ENCODE measurements around the gene CYP1A1. TPM values are rescaled to one million over a fixed set of nuclear protein-coding genes. Genes with fewer than 3 reads are reported as not detected.

The CYP1A1 gene
- total RNA-seq, 1 experiment from 2014 or later = not detected

DNA sequence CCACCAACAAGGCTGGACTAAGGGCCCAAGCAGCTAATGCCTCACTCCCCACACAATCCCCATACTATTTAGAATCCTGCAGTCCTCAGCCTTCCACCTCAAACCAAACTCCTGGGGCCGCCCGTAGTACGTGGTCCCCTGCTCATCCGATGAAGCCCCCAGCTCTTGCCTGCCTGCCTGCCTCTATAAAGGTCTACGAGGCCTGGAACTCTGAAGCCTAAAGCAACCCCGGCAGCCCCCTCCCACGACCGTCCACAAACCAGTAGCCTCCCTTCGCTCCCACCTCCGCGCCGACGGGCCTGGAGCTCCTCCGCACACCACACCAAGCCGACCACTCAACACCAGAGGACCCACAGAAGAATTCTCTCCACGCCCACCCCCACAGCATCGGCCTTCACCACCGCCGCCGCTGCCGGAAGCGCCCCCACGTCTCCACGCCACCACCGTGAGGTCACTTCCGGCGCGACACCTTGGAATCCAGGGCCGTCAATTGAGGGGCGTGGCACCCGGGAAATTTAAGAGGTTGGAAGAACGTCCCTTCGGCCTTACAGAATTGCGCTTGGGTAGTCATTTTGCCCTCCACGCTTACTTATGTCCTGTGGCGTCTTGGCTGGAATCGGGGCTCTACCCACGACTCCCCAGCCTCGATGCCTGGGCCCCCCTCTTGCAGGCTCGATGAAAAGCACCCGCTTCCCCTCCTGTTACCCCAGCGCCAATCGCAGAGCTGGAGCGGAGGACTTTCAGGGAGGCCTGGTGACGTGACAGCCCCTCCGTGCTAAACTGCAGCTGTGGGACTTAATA, 29.5 kb downstream of the CYP1A1 start, which contains the start of gene EDC3:
TSS of gene EDC3 (minus strand) at position 428 of the 801 bp plus-strand sequence. CDS start 20,900 bp downstream, outside the sequence.
- peak; percentile 80 for DNase-seq (ENCODE audit: low read depth)

DNA sequence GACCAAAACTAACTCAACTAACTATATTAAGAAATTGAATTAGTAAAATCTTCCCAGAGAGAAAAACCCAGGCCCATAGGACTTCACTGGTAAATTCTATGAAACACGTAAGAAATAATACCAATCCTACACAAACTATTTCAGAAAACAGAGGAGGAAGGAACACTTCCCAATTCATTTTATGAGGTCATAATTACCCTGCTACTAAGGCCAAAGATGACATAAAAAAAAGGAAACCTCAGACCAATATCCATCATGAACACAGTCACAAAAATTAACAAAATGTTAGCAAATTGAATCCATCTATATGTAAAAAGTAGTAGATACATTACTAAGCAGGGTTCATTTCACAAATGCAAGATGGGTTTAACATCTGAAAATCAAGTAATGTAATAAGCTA, 33.0 kb downstream of the CYP1A1 start:
- DNase-seq (ENCODE audit: low read depth) = no peak

GRCh38 chr15:74683758-74684157, 41.6 kb downstream of the CYP1A1 start:
- DNase-seq (ENCODE audit: low read depth) = no peak

DNA sequence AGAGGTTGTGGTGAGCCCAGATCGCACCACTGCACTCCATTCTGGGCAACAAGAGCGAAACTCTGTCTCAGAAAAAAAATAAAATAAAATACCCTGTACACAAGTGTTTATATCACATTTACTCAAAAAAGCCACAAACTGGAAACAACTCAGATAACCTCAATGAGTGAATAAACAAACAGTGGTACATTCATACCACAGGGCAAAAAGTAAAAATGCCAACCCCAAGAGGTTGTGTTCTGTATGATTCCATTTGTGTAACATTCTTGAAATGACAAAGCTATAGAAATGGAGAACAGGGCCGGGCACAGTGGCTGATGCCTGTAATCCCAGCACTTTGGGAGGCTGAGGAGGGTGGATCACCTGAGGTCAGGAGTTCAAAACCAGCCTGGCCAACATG, 42.4 kb downstream of the CYP1A1 start:
- DNase-seq (ENCODE audit: low read depth) = no peak

DNA sequence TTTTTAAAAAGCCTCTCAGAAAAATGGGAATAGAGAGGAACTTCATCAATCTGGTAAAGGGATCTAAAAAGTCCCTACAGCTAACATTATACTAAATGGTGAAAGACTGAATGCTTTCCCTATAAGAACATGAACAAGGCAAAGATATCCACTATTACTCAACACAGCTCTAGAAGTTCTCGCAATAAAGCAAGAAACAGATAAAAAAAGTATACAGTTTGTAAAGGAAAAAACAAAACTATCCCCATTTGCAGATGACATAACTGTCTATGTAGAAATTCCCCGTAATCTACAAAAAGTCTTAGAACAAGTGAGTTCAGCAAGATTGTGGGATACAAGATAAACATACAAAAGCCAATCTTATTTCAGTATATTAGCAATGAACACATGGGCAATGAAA, 44.9 kb downstream of the CYP1A1 start:
- no peak for DNase-seq (ENCODE audit: low read depth)

GRCh38 chr15:74676801-74677200, 48.5 kb downstream of the CYP1A1 start:
- no peak for DNase-seq (ENCODE audit: low read depth)

GRCh38 chr15:74674161-74674560, 51.2 kb downstream of the CYP1A1 start:
- no peak for DNase-seq (ENCODE audit: low read depth)

DNA sequence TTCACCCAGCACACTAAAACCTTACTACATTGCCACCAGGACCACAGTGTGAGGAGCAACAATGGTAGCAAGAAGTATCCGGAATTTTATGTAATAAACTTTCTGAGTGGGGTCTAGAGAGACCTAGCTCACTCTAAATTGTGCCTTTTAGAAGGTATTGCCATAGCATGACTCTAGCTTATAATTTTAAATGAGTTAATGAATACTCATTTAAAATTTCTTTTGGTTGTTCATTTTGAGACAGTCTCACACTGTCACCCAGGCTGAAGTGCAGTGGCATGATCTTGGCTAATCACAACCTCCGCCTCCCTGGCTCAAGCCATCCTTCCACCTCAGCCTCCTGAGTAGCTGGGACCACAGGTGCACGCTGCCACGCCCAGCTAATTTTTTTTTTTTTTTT, 55.7 kb downstream of the CYP1A1 start:
- DNase-seq (ENCODE audit: low read depth) = no peak

Other genes starting within 250 kb of the CYP1A1 start
- gene ARID3B, start 184.3 kb downstream of the CYP1A1 start, total RNA-seq (2014; rRNA removed) = 0.77 and 1.2 TPM in 2 replicates
- 60.5 and 81.1 TPM in 2 replicates for gene CLK3, start 109.7 kb downstream of the CYP1A1 start, total RNA-seq (2014; rRNA removed)
- gene EDC3, start 29.5 kb downstream of the CYP1A1 start, total RNA-seq (2014; rRNA removed) = 5.1 and 8.7 TPM in 2 replicates
- gene CYP1A2, start 23.3 kb upstream of the CYP1A1 start, total RNA-seq (2014; rRNA removed) = not detected in 2 replicates
- gene CSK, start 56.6 kb upstream of the CYP1A1 start, total RNA-seq (2014; rRNA removed) = 22.2 and 28.8 TPM in 2 replicates
- gene LMAN1L, start 87.3 kb upstream of the CYP1A1 start, total RNA-seq (2014; rRNA removed) = 0.06 TPM in 1 of 2 replicates, not detected in the other
- gene CPLX3, start 101.1 kb upstream of the CYP1A1 start, total RNA-seq (2014; rRNA removed) = not detected in 2 replicates
- gene ULK3, start 117.6 kb upstream of the CYP1A1 start, total RNA-seq (2014; rRNA removed) = 31.5 and 36.4 TPM in 2 replicates
- 29.2 and 40.0 TPM in 2 replicates for gene SCAMP2, start 147.8 kb upstream of the CYP1A1 start, total RNA-seq (2014; rRNA removed)
- 110 and 122 TPM in 2 replicates for gene MPI, start 164.5 kb upstream of the CYP1A1 start, total RNA-seq (2014; rRNA removed)
- gene FAM219B, start 181.3 kb upstream of the CYP1A1 start, total RNA-seq (2014; rRNA removed) = 45.0 and 51.8 TPM in 2 replicates
- gene COX5A, start 212.5 kb upstream of the CYP1A1 start, total RNA-seq (2014; rRNA removed) = 97.5 and 109 TPM in 2 replicates
- 8.9 and 9.1 TPM in 2 replicates for gene RPP25, start 231.2 kb upstream of the CYP1A1 start, total RNA-seq (2014; rRNA removed)

All from LHCN-M2 (cell line).